Left renal pelvis (tissue), 4 donors: ENCODE measurements around the gene KRT222. TPM values are rescaled to one million over a fixed set of nuclear protein-coding genes. Genes with fewer than 3 reads are reported as not detected.

Source experiments
- DNase-seq, 4 donors: peaks; one replicate each; pipeline ENCODE4 v3.0.0-alpha.2; 2013; ENCODE audit warnings: low read depth in 4 of 4, low spot score in 3 of 4
- polyA plus RNA-seq, 4 donors: library from polyadenylated mRNA; unstranded; fragments of 120-200 nt; gene quantifications; one replicate each; pipeline ENCODE4 v1.2.1, GENCODE V29; 2013; ENCODE audit not compliant: insufficient read length in 4 of 4

Gene KRT222
- polyA plus RNA-seq, 4 donors, result 0.09 to 1.7 (median 0.24) TPM

- DNase-seq, result no peak
Measured at GRCh38 chr17:40659911-40660310, 5.1 kb downstream of the KRT222 start.

GRCh38 chr17:40658396-40658795 is 6.6 kb downstream of the KRT222 start:
- no peak for DNase-seq

DNA sequence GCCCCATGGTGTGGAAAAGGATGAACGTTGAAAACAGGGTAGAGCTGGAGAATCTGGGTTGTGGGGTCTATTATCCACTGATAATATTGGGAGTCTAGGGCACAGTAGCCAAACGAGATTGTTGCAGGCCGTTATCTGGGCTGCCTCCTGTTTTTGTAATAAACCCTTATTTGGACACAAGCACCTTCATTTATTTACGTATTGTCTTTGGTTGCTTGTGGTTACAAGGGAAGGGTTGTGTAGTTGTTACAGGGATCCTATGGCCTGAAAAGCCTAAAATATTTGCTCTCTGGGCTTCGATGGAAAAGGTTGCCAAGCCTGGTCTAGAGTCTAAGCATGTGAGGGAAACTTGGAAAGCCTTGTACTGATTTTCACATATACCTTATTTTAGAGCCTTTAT is 13.0 kb downstream of the KRT222 start:
- no peak for DNase-seq

DNA sequence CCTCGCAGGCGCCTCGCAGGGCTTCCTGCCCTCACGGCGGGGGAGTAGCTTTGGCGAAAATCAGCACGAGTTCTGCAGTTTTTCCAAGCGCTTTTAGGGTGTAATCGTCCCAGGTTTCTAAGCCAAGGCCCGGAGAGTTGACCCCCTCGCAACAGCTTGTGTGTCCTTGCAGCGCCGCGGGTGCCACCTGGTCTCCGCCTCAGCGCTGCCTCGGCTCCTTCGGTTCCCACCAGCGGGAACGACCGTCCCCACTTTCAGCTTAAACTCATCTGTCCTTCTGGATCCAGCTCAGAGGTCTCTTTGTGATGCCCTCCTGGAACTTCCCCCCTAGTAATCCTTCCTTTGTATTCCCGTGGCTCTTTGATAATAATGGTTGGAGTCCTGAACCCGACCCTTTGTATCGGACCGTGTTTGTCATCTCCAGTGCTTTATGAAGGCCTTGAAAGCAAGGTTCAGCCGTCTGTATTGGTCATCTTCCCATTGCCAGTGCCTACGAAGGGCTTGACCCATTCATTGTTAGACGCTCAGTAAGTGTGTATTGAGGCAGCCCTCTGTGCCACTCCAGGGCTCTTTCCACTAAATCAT is 16.5 kb downstream of the KRT222 start:
- DNase-seq, result peak in 1 of 4 donors; percentile 62

- peak; percentile 73 to 76 (median 74) for DNase-seq
Measured at GRCh38 chr17:40647624-40648383, 17.2 kb downstream of the KRT222 start, which contains the start of gene SMARCE1. Gene SMARCE1, minus strand, starts transcription at chr17:40647818. Its CDS starts 2,016 bp downstream, at chr17:40645802.

DNA sequence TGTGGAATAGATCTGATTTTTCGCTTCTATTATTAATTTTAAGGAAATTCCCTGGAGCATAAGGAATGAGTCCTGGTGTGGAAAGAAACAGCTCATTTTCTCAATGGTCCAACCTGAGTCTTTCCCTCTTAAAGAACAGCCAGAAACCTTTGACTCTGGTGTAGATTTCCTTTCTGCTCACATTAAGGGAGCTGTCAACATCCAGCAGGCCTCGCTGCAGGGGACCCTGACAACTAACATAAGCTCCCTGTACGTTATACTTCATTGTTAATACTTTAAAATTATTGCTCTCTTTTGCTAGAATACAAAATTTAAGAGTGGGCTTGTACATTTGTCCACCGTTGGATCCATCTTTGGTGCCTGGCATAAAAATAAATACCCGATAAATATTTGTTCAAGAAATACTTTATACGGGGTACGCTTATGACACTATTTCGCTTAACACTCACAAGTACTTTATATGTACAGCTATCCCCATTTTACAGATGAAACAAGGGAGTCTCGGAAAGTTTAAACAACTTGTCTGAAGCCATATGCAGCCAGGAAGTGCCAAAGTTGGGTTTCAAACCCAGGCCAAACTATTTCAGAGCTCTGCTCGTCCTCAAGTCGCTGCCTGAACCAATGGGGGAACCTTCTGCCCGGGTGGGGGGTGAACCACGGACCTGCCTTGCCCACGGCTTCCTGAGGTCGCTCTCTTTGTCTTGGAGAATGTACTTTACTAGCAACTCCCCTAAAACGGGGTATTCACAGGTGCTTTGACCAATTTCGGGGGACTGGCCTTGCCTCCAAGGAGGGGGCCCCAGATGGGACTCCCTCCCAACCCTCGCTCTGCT is 18.0 kb downstream of the KRT222 start:
- DNase-seq, result peak in 1 of 4 donors; percentile 64

DNA sequence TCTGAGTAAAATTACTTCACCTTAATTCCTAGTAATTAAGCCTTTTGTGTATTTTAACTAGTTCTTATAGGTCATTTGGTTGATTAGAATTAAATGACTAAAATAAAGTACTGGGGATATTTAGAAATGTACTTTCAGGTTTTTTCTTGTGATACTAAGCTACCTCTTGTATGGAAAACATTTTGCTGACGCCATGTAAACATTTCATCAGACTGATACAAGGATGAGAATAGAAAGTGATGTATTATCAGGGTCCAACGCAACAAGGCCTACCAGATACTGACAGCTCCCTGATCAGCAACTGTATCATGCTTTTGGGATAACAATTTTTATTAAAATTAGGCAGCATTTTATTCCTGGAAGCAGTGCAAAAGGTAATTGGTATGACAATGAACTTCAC is 19.0 kb downstream of the KRT222 start:
- no peak for DNase-seq

DNA sequence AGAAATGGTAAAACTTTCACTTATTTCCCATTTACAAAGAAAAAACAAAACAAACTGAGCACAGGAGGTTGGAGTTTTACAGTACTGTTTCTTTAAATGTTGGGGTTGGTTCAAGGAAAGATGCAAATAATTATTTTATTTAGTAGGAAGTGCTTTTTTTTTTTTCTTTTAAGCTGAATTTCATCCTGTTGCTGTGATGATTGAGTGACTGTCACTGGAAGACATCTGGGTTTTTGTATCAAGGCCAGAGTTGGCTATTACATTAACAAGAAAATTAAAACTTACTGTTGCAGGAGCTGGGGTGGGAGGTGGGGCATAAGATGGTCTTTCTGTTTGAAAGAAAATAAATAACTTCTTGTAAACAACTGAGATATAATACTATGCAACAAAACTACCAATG is 19.7 kb downstream of the KRT222 start:
- no peak for DNase-seq

DNA sequence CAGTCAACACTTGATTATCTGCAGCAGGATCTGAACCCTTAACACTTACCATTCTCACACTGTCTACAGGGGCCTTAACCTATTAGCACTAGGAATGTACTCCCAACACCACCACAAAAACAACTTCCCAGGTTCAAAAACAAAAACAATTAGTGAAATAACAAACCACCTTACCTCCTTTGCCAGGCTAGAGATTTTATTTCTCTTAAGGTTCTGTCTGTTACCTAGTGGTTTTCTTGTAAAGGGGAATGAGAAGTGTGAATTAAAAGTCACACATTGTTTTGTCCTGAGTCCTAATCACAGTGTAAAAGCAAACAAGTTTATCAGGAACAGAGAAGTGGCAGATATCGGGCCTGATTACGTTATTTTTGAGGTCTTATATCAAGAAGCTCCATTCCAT is 27.0 kb downstream of the KRT222 start:
- DNase-seq, result no peak

DNA sequence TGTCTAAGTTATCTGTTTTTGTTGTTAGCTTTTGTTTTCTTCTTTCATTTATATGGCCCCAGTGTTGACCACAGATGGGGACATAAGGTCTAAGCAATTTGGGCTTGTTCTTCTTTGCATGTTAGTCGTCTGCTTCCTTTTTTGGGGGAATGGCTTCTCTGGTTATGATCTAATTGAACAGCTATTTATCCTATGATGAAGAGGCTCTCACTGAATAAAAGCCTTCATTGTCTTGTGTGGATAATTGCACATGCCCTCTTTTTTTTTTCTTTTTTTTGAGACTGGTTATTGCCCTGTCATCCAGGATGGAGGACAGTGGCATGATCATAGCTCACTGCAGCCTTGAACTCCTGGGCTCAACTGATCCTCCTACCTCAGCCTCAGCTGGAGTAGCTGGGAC is 31.1 kb downstream of the KRT222 start:
- no peak for DNase-seq

DNA sequence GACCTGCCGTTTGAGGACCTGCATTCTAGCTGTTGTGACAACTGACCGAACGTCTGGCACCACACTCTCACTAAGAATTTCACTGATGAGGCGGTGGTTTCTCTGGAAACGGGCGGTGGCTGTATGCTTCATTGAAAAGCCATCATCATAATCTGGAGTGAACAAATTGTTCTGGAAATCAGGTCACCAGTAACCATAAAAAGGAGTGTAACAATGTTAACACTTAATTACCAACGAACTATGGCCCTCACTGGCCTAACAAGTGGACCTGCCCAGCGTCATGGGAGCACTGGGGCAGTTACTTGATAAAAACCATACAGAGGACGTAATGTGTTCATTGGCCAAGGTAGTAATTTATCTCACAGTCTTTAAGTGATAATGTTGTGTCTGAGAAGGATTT is 32.8 kb downstream of the KRT222 start:
- no peak for DNase-seq

- no peak for DNase-seq
Measured at GRCh38 chr17:40629842-40630241, 35.1 kb downstream of the KRT222 start.

- DNase-seq, result no peak
Measured at GRCh38 chr17:40625311-40625710, 39.7 kb downstream of the KRT222 start.

DNA sequence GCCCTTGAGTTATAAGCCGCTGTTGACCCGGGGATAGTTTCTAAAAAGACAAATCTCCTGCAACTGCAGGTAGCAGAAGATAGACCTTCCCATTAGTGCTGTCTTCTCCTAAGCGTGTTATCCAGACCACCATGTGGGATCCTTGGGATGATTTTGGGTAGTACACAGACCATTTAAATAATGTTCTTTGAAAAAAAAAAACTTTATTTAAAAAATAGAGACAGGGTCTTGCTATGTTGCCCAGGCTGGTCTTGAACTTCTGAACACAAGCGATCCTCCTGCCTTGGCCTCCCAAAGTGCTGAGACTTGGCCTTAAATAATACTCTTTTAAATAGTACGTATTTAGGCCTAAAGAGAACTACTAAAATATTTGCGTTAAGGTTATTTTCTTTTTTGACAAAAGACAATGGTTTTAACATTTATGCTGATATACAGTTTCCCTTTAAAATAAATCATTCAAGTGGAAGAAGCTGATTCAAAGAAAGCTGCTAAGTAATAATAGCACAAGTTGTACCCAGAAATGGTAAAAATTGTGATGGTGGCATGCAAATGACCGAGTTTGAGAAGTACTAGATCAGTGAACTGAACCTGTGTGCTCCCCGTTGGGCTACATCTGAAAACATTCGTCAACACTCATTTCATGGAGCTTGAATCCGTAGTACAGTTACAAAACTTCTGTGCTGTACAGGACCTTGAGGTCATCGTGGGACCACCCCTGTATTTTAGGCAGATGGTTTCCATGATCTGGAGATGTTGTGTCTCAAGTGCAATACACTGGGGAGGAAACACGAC is 41.4 kb downstream of the KRT222 start:
- DNase-seq, result no peak

DNA sequence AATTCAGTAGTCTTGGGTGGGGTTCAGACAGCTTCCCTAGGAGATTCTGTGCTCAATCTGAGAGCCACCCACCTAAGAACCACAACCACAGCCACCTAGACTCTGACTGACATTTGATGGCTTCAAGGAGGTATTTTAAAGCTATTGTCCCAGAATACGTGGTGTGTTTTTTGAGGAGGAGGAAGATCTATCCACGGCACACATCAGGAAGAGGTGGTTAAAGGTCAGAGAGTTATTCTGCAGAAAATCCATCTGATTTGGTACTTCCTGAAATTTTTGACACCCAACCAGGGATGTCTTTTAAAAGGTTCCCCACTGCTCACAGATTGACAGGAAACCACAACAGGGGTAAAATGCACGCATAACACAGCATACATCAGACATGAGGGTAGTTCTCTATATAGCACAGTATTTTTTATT is 42.5 kb downstream of the KRT222 start:
- DNase-seq, result no peak

- DNase-seq, result no peak
Measured at GRCh38 chr17:40621578-40621977, 43.4 kb downstream of the KRT222 start.

GRCh38 chr17:40621019-40621418 is 44.0 kb downstream of the KRT222 start:
- no peak for DNase-seq

- no peak for DNase-seq
Measured at GRCh38 chr17:40618754-40619625, 46.0 kb downstream of the KRT222 start.

- DNase-seq, result no peak
Measured at GRCh38 chr17:40617678-40618240, 47.2 kb downstream of the KRT222 start.
